Ishikawa (cell line): ENCODE results near the gene MYH10.

Experiments
- CEBPB ChIP-seq: IDR thresholded peaks from 2 replicates; pipeline ENCODE4 v1.6.1; 2012
- CREB1 ChIP-seq: IDR thresholded peaks from 2 replicates; pipeline ENCODE4 v1.6.1; 2012; ENCODE audit warnings: low read depth
- EGR1 ChIP-seq: IDR thresholded peaks from 2 replicates; pipeline ENCODE4 v1.6.1; 2012
- EP300 ChIP-seq: IDR thresholded peaks from 2 replicates; pipeline ENCODE4 v1.6.1; 2012; ENCODE audit warnings: borderline replicate concordance
- FOXM1 ChIP-seq: IDR thresholded peaks from 2 replicates; pipeline ENCODE4 v1.6.1; 2012; ENCODE audit warnings: low read depth, borderline replicate concordance
- NFIC ChIP-seq: IDR thresholded peaks from 2 replicates; pipeline ENCODE4 v1.6.1; 2012
- RAD21 ChIP-seq: IDR thresholded peaks from 2 replicates; pipeline ENCODE4 v1.6.1; 2012; ENCODE audit warnings: low read depth
- REST ChIP-seq: IDR thresholded peaks from 2 replicates; pipeline ENCODE4 v1.6.1; 2012; ENCODE audit warnings: low read depth, mild to moderate bottlenecking
- TAF1 ChIP-seq: IDR thresholded peaks from 2 replicates; pipeline ENCODE4 v1.6.1; 2012; ENCODE audit warnings: low read depth, mild to moderate bottlenecking
- TCF12 ChIP-seq: IDR thresholded peaks from 2 replicates; pipeline ENCODE4 v1.6.1; 2012; ENCODE audit warnings: low read depth
- TEAD4 ChIP-seq: IDR thresholded peaks from 2 replicates; pipeline ENCODE4 v1.6.1; 2012
- YY1 ChIP-seq: IDR thresholded peaks from 2 replicates; pipeline ENCODE4 v1.6.1; 2012; ENCODE audit warnings: low read depth
- ZBTB7A ChIP-seq: IDR thresholded peaks from 2 replicates; pipeline ENCODE4 v1.6.1; 2012; ENCODE audit warnings: low read depth
- TF ChIP-seq, protein P1 (sequence below): IDR thresholded peaks from 2 replicates; pipeline ENCODE4 v1.6.1; 2012
- TF ChIP-seq, protein P2 (sequence below): IDR thresholded peaks from 2 replicates; pipeline ENCODE4 v1.6.1; 2012

MYH10 gene

GRCh38 chr17:8506145-8506544, 124.4 kb downstream of the MYH10 start:
- TF ChIP-seq YY1 (no peak), TCF12 (no peak), EGR1 (no peak), RAD21 (no peak), NFIC (no peak), CREB1 (no peak), ZBTB7A (no peak), TAF1 (no peak), EP300 (no peak)
- TF ChIP-seq, protein P1, sequence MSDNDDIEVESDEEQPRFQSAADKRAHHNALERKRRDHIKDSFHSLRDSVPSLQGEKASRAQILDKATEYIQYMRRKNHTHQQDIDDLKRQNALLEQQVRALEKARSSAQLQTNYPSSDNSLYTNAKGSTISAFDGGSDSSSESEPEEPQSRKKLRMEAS: no peak

GRCh38 chr17:8504460-8505207, 125.9 kb downstream of the MYH10 start:
- TF ChIP-seq EGR1: no peak
- no peak for TF ChIP-seq TAF1
- no peak for TF ChIP-seq RAD21
- TF ChIP-seq YY1: no peak
- TF ChIP-seq, protein P2, sequence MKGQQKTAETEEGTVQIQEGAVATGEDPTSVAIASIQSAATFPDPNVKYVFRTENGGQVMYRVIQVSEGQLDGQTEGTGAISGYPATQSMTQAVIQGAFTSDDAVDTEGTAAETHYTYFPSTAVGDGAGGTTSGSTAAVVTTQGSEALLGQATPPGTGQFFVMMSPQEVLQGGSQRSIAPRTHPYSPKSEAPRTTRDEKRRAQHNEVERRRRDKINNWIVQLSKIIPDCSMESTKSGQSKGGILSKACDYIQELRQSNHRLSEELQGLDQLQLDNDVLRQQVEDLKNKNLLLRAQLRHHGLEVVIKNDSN: no peak
- TF ChIP-seq TEAD4: no peak
- TF ChIP-seq EP300: no peak
- no peak for TF ChIP-seq FOXM1
- TF ChIP-seq CEBPB: no peak
- no peak for TF ChIP-seq REST
- no peak for TF ChIP-seq TCF12
- no peak for TF ChIP-seq ZBTB7A
- TF ChIP-seq, protein P1: no peak
- no peak for TF ChIP-seq CREB1
- no peak for TF ChIP-seq NFIC

- TF ChIP-seq REST (no peak), RAD21 (no peak), CEBPB (no peak), FOXM1 (no peak), TCF12 (no peak), NFIC (no peak)
Measured at GRCh38 chr17:8503807-8504206, 126.7 kb downstream of the MYH10 start.

DNA sequence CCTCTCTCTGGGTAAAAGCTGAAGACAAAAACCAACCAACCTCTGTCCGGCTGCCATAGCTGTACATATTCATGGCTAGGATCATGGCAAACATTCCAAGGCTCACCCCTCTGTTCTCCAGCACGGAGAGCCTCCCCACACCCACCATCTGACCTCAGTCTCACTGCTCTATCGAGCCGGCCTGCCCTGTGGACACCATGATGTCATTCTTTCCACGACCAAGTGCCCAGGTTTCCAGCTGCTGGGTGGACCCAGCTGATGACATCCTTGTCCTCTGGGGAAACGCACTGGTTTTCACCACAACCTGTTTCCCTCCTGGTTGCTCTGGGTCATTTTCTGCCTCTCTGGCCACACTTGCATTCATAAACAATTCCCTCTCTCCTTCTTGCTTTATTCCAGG, 127.2 kb downstream of the MYH10 start:
- TF ChIP-seq RAD21 (no peak), TEAD4 (no peak), CEBPB (no peak), EP300 (no peak), NFIC (no peak), EGR1 (no peak), CREB1 (no peak), YY1 (no peak), REST (no peak)
- TF ChIP-seq, protein P2: no peak
